Stimulated activated CD4-positive, alpha-beta T cell treated with anti-CD3 and anti-CD28 coated beads, Interleukin-12 subunit alpha, Interleukin-12 subunit beta, amount 100 ng/mL, for 48 hours (primary cell): ENCODE measurements around the gene NBEA.
"Not testable (repeated sequence)": the region's sequence is repeated elsewhere in the genome, so short reads cannot be mapped to it uniquely, and the experiment has no call there.

ENCODE experiments used
- DNase-seq, 3 donors: peaks; one replicate each; pipeline ENCODE4 v3.0.0-alpha.2; 2020; ENCODE audit warnings: low read depth in 2 of 3, low spot score in 1 of 3

The NBEA gene

GRCh38 chr13:34944274-34944634 lies 2.2 kb downstream of the NBEA start:
- DNase-seq: no peak

GRCh38 chr13:34944751-34945150 lies 2.7 kb downstream of the NBEA start:
- DNase-seq: no peak

GRCh38 chr13:34951528-34951927 lies 9.5 kb downstream of the NBEA start:
- DNase-seq: no peak

GRCh38 chr13:34959489-34959888 lies 17.4 kb downstream of the NBEA start:
- DNase-seq: no peak

GRCh38 chr13:34964558-34964957 lies 22.5 kb downstream of the NBEA start:
- no peak for DNase-seq

GRCh38 chr13:34967851-34968562 lies 25.9 kb downstream of the NBEA start:
- DNase-seq: no peak

GRCh38 chr13:34969539-34969938 lies 27.5 kb downstream of the NBEA start:
- not testable (repeated sequence) for DNase-seq

GRCh38 chr13:34970961-34971360 lies 28.9 kb downstream of the NBEA start:
- no peak for DNase-seq

GRCh38 chr13:34971473-34971872 lies 29.4 kb downstream of the NBEA start:
- DNase-seq: no peak

- DNase-seq: not testable (repeated sequence)
Observed at GRCh38 chr13:34985199-34985598, 43.1 kb downstream of the NBEA start.

GRCh38 chr13:34988330-34988791 lies 46.3 kb downstream of the NBEA start:
- no peak for DNase-seq

GRCh38 chr13:34990399-34991214 lies 48.5 kb downstream of the NBEA start:
- DNase-seq: no peak

- no peak for DNase-seq
Observed at GRCh38 chr13:34993470-34993869, 51.4 kb downstream of the NBEA start.

GRCh38 chr13:35003734-35004133 lies 61.7 kb downstream of the NBEA start:
- not testable (repeated sequence) for DNase-seq

- no peak for DNase-seq
Observed at GRCh38 chr13:35005051-35005450, 63.0 kb downstream of the NBEA start.

- DNase-seq: no peak
Observed at GRCh38 chr13:35014606-35015213, 72.6 kb downstream of the NBEA start.

- no peak for DNase-seq
Observed at GRCh38 chr13:35016362-35017112, 74.5 kb downstream of the NBEA start.

- no peak for DNase-seq
Observed at GRCh38 chr13:35025314-35025713, 83.2 kb downstream of the NBEA start.

- DNase-seq: no peak
Observed at GRCh38 chr13:35028338-35028867, 86.3 kb downstream of the NBEA start.

GRCh38 chr13:35039012-35039411 lies 96.9 kb downstream of the NBEA start:
- no peak for DNase-seq

- no peak for DNase-seq
Observed at GRCh38 chr13:35046587-35046986, 104.5 kb downstream of the NBEA start.
